Endometrial microvascular endothelial cells (primary cell): ENCODE data around the gene ARHGEF6. TPM values are rescaled to one million over a fixed set of nuclear protein-coding genes. Genes with fewer than 3 reads are reported as not detected.
"Not testable (repeated sequence)": the region's sequence is repeated elsewhere in the genome, so short reads cannot be mapped to it uniquely, and the experiment has no call there.

Experiments used
- in situ Hi-C: cut with HindIII; loops from 2 replicates; pipeline ENCODE4 v1.10.0; 2017; ENCODE audit warnings: low sequenced_read_pairs, low pct_unique_long_range_greater_than_20kb; ENCODE audit errors: inconsistent ontology term
- total RNA-seq: library from RNA; depleted of rRNA; stranded (reverse); fragments of >200 nt; gene quantifications from one replicate; pipeline ENCODE4 v1.2.3, GENCODE V29; 2015; ENCODE audit errors: inconsistent ontology term

Gene ARHGEF6
- total RNA-seq: 7.2 TPM

DNA sequence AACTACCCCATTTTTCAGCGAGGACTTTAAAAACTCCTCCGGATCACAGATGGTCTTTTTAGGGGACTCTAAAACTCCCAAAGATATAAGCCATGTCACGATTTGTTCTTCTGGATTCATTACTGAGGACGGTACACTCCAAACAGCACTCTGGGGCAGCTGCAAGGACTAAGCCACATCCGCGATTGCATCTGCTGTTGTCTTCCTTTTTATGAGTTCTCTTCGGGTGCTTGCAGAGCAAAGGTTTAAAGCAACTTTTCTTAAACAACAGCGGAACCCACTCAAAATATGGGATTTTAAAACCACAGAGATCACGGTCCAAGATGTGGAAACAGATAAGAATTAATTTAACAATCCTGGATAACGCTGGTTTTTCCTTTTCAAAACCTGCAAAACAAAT is at the start of gene ARHGEF6:
TSS of gene ARHGEF6 (minus strand) at position 170 of the 400 bp plus-strand sequence. CDS start at position 120, 50 bp downstream.
- in situ Hi-C loops: no loop called here

- in situ Hi-C loops: no loop called here
These were observed 48.7 kb upstream of the ARHGEF6 start for GRCh38 chrX:136829413-136829812.

DNA sequence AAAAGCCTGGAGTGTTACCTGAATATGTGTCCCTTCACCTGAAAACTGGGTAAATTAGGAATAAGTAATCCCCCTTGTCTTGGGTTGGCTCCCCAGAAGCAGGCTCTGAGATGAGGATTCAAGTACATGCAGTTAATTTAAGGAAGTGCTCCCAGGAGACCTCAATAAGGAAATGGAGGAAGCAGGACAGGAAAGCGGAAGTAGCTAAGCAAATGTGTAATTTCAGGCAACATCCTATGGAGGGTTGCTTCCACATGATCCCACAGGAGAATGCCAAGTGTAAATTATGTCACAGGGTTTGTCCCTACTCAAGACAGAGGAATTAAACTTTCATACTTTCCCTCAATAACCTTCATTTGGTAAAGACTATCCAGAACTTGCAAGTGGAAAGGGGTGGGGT is 48.1 kb upstream of the ARHGEF6 start:
- in situ Hi-C loops: no loop called here

DNA sequence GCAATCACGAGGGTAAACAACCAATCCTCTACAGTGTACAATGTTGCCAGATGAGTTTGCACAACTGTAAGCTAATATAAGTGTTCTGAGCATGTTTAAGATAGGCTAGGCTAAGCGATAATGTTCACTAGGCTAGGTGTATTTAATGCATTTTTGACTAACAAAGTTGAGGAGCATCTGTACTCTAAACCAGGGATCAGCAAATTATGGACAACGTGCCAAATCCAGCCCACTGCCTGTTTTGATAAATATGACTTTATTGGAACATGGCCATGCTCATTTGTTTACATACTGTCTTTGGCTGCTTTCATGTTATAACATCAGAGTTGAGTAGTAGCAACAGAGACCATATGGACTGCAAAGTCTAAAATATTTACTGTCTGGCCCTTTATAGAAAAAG is 46.3 kb upstream of the ARHGEF6 start:
- in situ Hi-C loops: no loop called here

DNA sequence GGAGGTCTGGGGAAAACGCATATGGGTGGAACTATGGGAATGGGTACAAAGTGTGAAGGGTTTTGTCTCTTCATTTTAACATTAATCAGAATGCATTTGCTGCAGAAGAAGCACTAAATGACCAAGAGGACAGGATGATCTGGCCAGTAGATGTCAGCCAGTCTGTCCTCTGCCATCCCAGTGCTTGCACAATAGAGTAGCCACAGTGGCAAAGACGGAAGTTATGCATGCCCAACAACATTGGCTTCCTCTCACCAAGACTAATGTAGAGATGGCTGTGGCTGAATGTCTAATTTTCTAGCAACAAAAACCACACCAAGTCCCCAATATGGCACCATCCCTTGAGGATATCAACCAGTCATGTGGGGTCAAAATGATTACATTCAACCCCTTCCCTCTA is 45.0 kb upstream of the ARHGEF6 start:
- in situ Hi-C loops: no loop called here

DNA sequence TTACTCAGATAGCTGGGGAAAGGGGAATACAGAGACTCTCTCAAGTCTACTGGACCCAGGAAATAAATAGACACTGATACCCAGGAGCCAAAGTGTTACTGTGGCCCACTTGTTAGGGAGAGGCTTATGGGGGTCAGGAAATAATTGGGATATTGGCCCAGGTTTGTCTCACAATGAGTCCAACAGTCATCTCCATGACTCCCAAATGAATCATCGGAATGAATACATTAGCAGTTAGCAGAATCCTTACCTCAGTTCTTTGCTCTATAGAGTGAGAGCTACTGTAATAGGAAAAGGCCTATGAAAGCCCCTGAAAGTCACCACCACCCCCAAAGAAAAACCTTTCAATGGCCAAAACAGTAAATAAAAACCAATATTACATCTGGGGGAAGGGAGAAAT is 42.4 kb upstream of the ARHGEF6 start:
- in situ Hi-C loops: no loop called here

DNA sequence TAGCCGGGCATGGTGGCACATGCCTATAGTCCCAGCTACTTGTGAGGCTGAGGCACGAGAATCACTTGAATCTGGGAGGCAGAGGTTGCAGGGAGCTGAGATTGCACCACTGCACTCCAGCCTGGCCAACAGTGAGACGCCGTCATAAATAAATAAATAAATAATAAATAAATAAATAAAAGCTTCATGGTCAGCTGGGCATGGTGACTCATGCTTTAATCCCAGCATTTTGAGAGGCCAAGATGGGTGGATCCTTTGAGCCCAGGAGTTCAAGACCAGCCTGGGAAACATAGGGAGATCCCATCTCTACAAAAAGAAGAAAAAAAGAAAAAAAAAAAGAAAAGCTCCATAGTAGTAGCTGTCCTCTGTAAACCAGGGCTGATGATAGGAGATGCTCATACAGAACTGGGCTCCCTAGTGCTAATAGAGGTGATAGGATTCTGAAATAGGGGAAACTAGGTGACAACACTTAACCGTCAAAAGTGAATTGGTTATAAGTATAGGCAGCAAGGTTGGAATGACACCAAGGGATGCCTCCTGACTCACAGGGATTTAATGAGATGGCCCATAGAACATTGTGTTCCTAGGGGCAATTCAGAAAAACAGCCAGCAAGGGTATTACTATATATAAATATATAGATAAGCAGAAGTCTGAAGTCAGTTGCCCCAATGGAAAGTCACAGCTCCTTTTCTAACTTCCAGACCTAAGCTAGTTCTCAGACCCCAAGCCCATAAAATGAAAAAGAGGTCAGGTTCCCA is 41.8 kb upstream of the ARHGEF6 start:
- in situ Hi-C loops: no loop called here

DNA sequence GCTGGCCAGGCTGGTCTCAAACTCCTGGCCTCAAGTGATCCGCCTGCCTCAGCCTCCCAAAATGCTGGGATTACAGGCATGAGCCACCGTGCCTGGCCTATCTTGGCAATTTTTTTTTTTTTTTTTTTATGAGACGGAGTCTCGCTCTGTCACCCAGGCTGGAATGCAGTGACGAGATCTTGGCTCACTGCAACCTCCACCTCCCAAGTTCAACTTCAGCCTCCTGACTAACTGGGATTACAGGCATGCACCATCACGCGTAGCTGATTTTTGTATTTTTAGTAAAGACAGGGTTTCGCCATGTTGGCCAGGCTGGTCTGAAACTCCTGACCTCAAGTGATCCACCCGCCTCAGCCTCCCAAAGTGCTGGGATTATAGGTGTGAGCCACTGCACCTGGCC is 39.0 kb upstream of the ARHGEF6 start:
- in situ Hi-C loops: not testable (repeated sequence)

DNA sequence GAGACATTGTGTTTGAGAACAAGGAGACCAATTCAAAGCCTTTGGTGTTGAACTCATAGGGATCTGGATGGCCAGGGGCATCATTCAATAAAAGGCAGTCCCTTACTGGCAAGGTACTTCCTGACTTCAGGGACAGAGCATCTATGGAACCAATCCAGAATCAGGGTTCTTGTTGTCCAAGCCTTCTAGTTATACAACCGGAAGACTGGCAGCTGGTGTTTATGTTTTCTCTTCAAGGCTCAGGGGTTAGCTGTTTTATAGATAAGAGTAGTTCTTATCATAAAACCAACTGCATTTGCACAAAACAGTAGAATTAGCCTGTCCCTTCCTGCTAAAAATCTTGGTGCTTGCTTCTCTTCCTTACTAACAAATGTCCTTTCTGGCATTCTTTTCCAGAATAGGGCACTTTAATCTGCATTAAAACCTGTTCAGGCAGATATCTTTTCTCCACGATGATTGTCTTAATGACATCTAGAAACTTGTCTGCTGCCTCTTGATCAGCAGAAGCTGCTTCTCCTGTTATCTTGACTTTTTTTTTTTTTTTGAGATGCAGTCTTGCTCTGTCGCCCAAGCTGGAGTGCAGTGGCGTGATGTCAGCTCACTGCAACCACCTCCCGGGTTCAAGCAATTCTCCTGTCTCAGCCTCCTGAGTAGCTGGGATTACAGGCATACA is 38.4 kb upstream of the ARHGEF6 start:
- in situ Hi-C loops: no loop called here

GRCh38 chrX:136816975-136817374 is 36.2 kb upstream of the ARHGEF6 start:
- in situ Hi-C loops: no loop called here

GRCh38 chrX:136814847-136815750 is 34.4 kb upstream of the ARHGEF6 start:
- in situ Hi-C loops: no loop called here

- in situ Hi-C loops: no loop called here
These were observed 31.6 kb upstream of the ARHGEF6 start for GRCh38 chrX:136812286-136812685.

DNA sequence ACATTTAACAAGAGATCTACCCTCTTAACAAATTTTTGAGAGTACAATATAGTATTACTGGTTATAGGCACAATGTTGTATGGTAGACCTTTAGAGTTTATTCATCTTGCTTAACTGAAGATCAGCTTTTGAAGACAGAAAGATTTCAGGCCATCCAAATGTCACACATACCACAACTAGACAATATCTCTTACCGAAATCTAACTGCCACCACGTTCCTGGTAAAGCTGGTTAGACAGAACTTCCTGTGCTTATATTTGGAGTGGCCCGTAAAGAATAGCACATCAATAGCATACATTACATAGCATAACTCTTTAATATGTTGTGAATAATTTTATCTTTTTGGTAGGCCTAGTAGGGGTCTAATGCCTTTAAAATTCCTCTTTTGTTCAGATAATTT is 29.8 kb upstream of the ARHGEF6 start:
- in situ Hi-C loops: no loop called here

DNA sequence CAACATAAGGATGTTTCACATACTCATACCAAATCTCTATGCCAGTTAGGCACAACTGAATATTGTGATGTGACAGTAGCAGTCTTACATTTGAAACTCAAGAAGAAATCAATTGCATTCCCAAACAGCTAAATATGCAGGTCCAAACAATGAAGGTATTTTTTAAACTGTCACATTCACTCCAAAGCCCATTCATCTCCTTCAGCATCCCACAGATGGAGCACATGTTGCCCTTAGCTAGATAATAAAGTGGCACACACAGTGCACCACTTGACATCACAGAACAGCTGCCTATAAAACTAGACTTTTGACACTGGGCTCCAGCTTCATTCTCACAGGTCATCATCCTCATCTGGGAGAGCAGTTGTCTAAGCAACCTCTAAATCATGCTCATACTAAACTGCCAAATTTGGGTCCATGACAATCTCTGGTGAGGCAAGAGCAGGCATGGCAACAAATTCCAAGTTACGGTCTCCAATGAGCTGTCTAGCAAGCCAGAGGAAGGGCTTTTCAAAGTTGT is 26.2 kb upstream of the ARHGEF6 start:
- in situ Hi-C loops: no loop called here

GRCh38 chrX:136802515-136802914 is 21.8 kb upstream of the ARHGEF6 start:
- in situ Hi-C loops: no loop called here

DNA sequence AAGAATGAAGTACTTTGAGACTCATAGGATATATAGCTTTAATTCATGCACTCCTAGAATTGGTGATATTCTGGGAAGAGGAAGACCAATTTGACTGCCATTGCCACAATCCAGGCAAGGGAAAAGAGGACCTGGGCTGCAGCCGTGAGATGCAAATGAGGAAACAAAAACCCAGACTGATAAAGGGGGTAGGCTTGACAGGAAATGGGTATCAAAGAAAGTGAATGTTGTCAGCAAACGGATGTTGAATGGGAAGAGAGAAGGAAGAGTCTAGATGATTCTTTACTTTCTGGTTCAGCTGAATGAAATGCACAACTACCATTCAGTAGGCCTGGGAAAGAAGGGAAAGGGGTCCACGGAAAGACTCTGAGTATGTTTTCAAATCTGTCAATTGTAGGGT is 17.1 kb upstream of the ARHGEF6 start:
- in situ Hi-C loops: no loop called here

GRCh38 chrX:136795132-136795531 is 14.4 kb upstream of the ARHGEF6 start:
- in situ Hi-C loops: not testable (repeated sequence)

GRCh38 chrX:136794660-136795059 is 13.9 kb upstream of the ARHGEF6 start:
- in situ Hi-C loops: not testable (repeated sequence)

DNA sequence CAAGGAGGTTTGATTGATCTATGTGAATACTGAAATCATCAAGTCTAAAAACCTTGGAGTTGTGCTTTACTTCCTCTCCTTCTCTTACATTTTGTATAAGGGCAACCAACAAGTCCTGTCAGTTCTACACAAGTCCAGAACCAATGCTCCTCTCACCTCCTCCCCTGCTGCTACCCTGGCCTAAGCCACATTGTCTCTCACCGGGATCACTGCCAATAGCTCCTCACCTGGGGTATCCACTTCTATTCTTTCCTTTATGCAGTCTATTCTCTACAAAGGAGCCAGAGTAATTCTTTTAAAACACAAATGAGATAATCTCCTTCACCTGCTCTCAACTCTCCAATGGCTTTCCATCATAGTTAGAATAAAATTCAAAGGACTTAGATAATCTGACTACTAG is 13.3 kb upstream of the ARHGEF6 start:
- in situ Hi-C loops: no loop called here
